Measurements from ENCODE around the gene ZNF45. TPM values are rescaled to one million over a fixed set of nuclear protein-coding genes. Genes with fewer than 3 reads are reported as not detected.

The ZNF45 gene
- total RNA-seq, 1 experiment from 2014 or later, result 12.5 TPM

Small RNAs within 50 kb of the gene (small RNA-seq; reads per million reads assigned to genes)
- gene AC006213.5, result 0 reads per million in 2 experiments

Other genes starting within 250 kb of the ZNF45 start
- not detected in 2 replicates for gene IRGC, start 219.2 kb downstream of the ZNF45 start, total RNA-seq (2014; rRNA removed; shearing (Covaris generic))
- gene SMG9, start 180.3 kb downstream of the ZNF45 start, total RNA-seq (2014; rRNA removed; shearing (Covaris generic)), result 16.3 and 21.1 TPM in 2 replicates
- 1.4 and 1.7 TPM in 2 replicates for gene KCNN4, start 154.3 kb downstream of the ZNF45 start, total RNA-seq (2014; rRNA removed; shearing (Covaris generic))
- gene LYPD5, start 132.8 kb downstream of the ZNF45 start, total RNA-seq (2014; rRNA removed; shearing (Covaris generic)), result not detected in 2 replicates
- 8.7 and 11.9 TPM in 2 replicates for gene ZNF283, start 108.0 kb downstream of the ZNF45 start, total RNA-seq (2014; rRNA removed; shearing (Covaris generic))
- gene ZNF404, start 51.3 kb downstream of the ZNF45 start, total RNA-seq (2014; rRNA removed; shearing (Covaris generic)), result 0.40 TPM in 1 of 2 replicates, not detected in the other
- gene ZNF221, start 15.9 kb upstream of the ZNF45 start, total RNA-seq (2014; rRNA removed; shearing (Covaris generic)), result 1.6 and 3.0 TPM in 2 replicates
- 7.5 and 7.9 TPM in 2 replicates for gene ZNF155, start 48.9 kb upstream of the ZNF45 start, total RNA-seq (2014; rRNA removed; shearing (Covaris generic))
- gene ZNF230, start 67.7 kb upstream of the ZNF45 start, total RNA-seq (2014; rRNA removed; shearing (Covaris generic)), result 3.3 and 6.6 TPM in 2 replicates
- gene ZNF222, start 90.1 kb upstream of the ZNF45 start, total RNA-seq (2014; rRNA removed; shearing (Covaris generic)), result 5.5 and 9.0 TPM in 2 replicates
- gene ZNF223, start 116.8 kb upstream of the ZNF45 start, total RNA-seq (2014; rRNA removed; shearing (Covaris generic)), result 3.7 and 3.9 TPM in 2 replicates
- 3.2 and 3.5 TPM in 2 replicates for gene ZNF284, start 136.9 kb upstream of the ZNF45 start, total RNA-seq (2014; rRNA removed; shearing (Covaris generic))
- gene ZNF224, start 159.1 kb upstream of the ZNF45 start, total RNA-seq (2014; rRNA removed; shearing (Covaris generic)), result 17.7 and 22.4 TPM in 2 replicates
- 3.4 and 4.4 TPM in 2 replicates for gene ZNF225, start 178.1 kb upstream of the ZNF45 start, total RNA-seq (2014; rRNA removed; shearing (Covaris generic))
- 7.0 and 7.4 TPM in 2 replicates for gene ZNF234, start 206.3 kb upstream of the ZNF45 start, total RNA-seq (2014; rRNA removed; shearing (Covaris generic))
- gene ZNF226, start 229.8 kb upstream of the ZNF45 start, total RNA-seq (2014; rRNA removed; shearing (Covaris generic)), result 9.5 and 21.2 TPM in 2 replicates